NK-92 treated with Interleukin-12 subunit alpha and Interleukin-12 subunit beta, amount 100 ng/mL, for 24 hours (cell line): ENCODE results near the gene CLRN3.

ENCODE experiments used
- DNase-seq: peaks from one replicate; lab custom pipeline; 2025; lab: John Stamatoyannopoulos, UW

CLRN3 gene

GRCh38 chr10:127892743-127893142 lies at the start of gene CLRN3:
Gene CLRN3, minus strand, starts transcription at chr10:127892941. Its CDS starts 157 bp downstream, at chr10:127892784.
- DNase-seq: no peak

- DNase-seq: no peak
These were observed 48.3 kb upstream of the CLRN3 start for GRCh38 chr10:127940866-127941640.

GRCh38 chr10:127939786-127940330 lies 47.1 kb upstream of the CLRN3 start:
- no peak for DNase-seq

- DNase-seq: no peak
These were observed 45.2 kb upstream of the CLRN3 start for GRCh38 chr10:127937915-127938463.

GRCh38 chr10:127937069-127937468 lies 44.3 kb upstream of the CLRN3 start:
- no peak for DNase-seq

GRCh38 chr10:127935071-127935561 lies 42.4 kb upstream of the CLRN3 start:
- no peak for DNase-seq

- DNase-seq: no peak
These were observed 41.6 kb upstream of the CLRN3 start for GRCh38 chr10:127934383-127934782.

GRCh38 chr10:127933271-127933670 lies 40.5 kb upstream of the CLRN3 start:
- DNase-seq: no peak

GRCh38 chr10:127932521-127933270 lies 40.0 kb upstream of the CLRN3 start:
- DNase-seq: no peak

- no peak for DNase-seq
These were observed 35.5 kb upstream of the CLRN3 start for GRCh38 chr10:127928021-127928806.

GRCh38 chr10:127926455-127926854 lies 33.7 kb upstream of the CLRN3 start:
- DNase-seq: no peak

GRCh38 chr10:127925471-127926207 lies 32.9 kb upstream of the CLRN3 start:
- no peak for DNase-seq

- no peak for DNase-seq
These were observed 30.9 kb upstream of the CLRN3 start for GRCh38 chr10:127923646-127924045.

- no peak for DNase-seq
These were observed 30.1 kb upstream of the CLRN3 start for GRCh38 chr10:127922675-127923366.

- no peak for DNase-seq
These were observed 29.5 kb upstream of the CLRN3 start for GRCh38 chr10:127922206-127922605.

- no peak for DNase-seq
These were observed 29.0 kb upstream of the CLRN3 start for GRCh38 chr10:127921753-127922145.

- DNase-seq: no peak
These were observed 28.5 kb upstream of the CLRN3 start for GRCh38 chr10:127921075-127921752.

GRCh38 chr10:127920306-127921074 lies 27.7 kb upstream of the CLRN3 start:
- DNase-seq: no peak
